ENCODE measurements around the gene IGSF9. TPM values are rescaled to one million over a fixed set of nuclear protein-coding genes. Genes with fewer than 3 reads are reported as not detected.
A peak's percentile ranks its signal among the peaks of the same experiment; 100 is the strongest.
"Not testable (repeated sequence)": the region's sequence is repeated elsewhere in the genome, so short reads cannot be mapped to it uniquely, and the experiment has no call there.

IGSF9 gene
- total RNA-seq, 1 experiment from 2014 or later = 23.4 TPM

GRCh38 chr1:159911326-159912070 is 33.9 kb downstream of the IGSF9 start:
- H3K27me3 ChIP-seq (ENCODE audit: insufficient read depth, low read depth) = no peaks in the 10 kb centered on the region
- POLR2A ChIA-PET (ENCODE audit: unreplicated experiment) = interaction anchor here (0.8 to 1.6 kb wide), 4 partner anchors 11 to 42 kb away, joined by 4 to 7 read pairs (median 4); partner anchors contain the start of genes CFAP45 and SLAMF9
- H4K20me1 ChIP-seq (ENCODE audit: insufficient read depth) = no peaks in the 10 kb centered on the region
- H3K9me3 ChIP-seq (ENCODE audit: insufficient read depth, low read depth) = no peaks in the 10 kb centered on the region
- H3K9me2 ChIP-seq (ENCODE audit: insufficient read depth) = no peaks in the 10 kb centered on the region
- peaks cover 99% of the 10 kb centered on the region for H3K4me1 ChIP-seq (replicated peaks; ENCODE audit: insufficient read depth)
- H3K4me2 ChIP-seq = peak overlapping the region; percentile 75
- no TSS peak for BruUV-seq (replicated peaks)
- TF ChIP-seq EZH2 (IDR thresholded peaks at IDR 0.05; ENCODE audit: low read depth) = no peak
- TF ChIP-seq, protein P1, sequence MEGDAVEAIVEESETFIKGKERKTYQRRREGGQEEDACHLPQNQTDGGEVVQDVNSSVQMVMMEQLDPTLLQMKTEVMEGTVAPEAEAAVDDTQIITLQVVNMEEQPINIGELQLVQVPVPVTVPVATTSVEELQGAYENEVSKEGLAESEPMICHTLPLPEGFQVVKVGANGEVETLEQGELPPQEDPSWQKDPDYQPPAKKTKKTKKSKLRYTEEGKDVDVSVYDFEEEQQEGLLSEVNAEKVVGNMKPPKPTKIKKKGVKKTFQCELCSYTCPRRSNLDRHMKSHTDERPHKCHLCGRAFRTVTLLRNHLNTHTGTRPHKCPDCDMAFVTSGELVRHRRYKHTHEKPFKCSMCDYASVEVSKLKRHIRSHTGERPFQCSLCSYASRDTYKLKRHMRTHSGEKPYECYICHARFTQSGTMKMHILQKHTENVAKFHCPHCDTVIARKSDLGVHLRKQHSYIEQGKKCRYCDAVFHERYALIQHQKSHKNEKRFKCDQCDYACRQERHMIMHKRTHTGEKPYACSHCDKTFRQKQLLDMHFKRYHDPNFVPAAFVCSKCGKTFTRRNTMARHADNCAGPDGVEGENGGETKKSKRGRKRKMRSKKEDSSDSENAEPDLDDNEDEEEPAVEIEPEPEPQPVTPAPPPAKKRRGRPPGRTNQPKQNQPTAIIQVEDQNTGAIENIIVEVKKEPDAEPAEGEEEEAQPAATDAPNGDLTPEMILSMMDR (conservative IDR thresholded peaks at IDR 0.05) = no peak
- no peak for DNase-seq
- no peak overlapping the region for H2AFZ ChIP-seq
- peaks cover 61% of the 10 kb centered on the region for H3F3A ChIP-seq (ENCODE audit: insufficient read depth, low read depth)
- CTCF ChIA-PET = no interaction called here
- no peaks in the 10 kb centered on the region for H3K79me2 ChIP-seq (ENCODE audit: low read depth)
- peak overlapping the region; percentile 78 for H3K27ac ChIP-seq
- intact Hi-C loops (cut with micrococcal nuclease; ENCODE audit: unreplicated experiment) = no loop called here
- no peaks in the 10 kb centered on the region for H3K36me3 ChIP-seq (ENCODE audit: low read depth)
- H3K4me3 ChIP-seq = no peak overlapping the region

DNA sequence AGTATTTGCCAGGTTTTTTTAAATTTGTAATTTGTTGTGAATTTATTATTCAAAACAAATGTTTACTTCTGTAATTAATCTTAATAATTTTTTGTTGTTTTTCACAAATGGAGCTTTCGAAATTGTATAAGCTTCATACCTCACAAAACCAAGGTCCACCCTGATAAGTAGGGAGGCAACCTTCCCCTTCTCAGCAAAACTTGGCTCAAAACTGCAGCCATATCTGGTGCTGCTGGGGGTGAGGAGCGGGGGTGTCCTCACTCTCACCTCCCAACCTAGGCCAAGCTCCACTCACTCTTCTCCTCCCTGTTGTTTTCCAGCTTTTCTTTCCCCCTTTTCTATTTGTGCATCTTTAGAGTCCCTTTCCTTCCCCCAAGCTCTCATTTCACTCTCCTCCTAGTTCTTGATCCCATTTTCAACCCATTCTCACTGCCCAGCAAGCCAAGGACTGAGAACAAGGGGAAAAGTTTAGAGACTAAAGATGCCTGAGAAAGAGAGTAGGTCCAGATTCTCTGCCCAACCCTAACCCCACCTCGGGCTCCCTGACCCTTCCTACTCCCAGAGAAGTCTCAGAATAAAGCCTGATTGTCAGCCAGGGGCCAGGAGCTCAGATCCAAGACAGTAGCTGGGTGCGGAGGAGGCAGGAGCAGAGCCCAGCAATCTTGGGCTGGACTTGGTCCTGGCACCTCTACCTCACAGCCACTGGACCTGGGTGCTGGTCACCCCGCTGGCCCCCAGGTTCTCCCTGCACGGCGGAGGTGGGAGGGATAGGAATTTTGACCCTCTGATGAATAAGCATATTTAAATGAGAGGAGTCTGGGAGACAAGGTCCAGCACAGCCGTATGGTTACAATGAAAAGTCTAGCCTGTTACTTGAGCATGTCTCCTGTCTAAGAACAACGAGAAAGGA is 37.1 kb downstream of the IGSF9 start:
- Histone ChIP-seq H3K4me3 (no peak overlapping the region), H3K79me2 (ENCODE audit: low read depth) (no peaks in the 10 kb centered on the region), H3K9me2 (ENCODE audit: insufficient read depth) (no peaks in the 10 kb centered on the region), H4K20me1 (ENCODE audit: insufficient read depth) (no peaks in the 10 kb centered on the region), H3K4me2 (no peak overlapping the region), H3K36me3 (ENCODE audit: low read depth) (no peaks in the 10 kb centered on the region), H3F3A (ENCODE audit: insufficient read depth, low read depth) (peaks cover 42% of the 10 kb centered on the region), H3K27me3 (ENCODE audit: insufficient read depth, low read depth) (no peaks in the 10 kb centered on the region), H3K9me3 (ENCODE audit: insufficient read depth, low read depth) (peaks cover 6% of the 10 kb centered on the region; the same call in 1 of the 2 replicates), H3K27ac (no peak overlapping the region), H3K4me1 (replicated peaks; ENCODE audit: insufficient read depth) (peaks cover 71% of the 10 kb centered on the region), H2AFZ (no peak overlapping the region)
- DNase-seq = no peak
- intact Hi-C loops (cut with micrococcal nuclease; ENCODE audit: unreplicated experiment) = loop anchor here (10.0 kb wide), 1 partner anchor 187 kb away; the partner anchor contains the start of gene IGSF8
- ChIA-PET CTCF (interaction anchor here (0.5 kb wide), 1 partner anchor 1763 kb away, joined by 5 read pairs; no protein-coding TSS in a partner anchor), POLR2A (ENCODE audit: unreplicated experiment) (no interaction called here)
- no TSS peak for BruUV-seq (replicated peaks)
- TF ChIP-seq, protein P1 (conservative IDR thresholded peaks at IDR 0.05) = no peak
- no peak for TF ChIP-seq EZH2 (IDR thresholded peaks at IDR 0.05; ENCODE audit: low read depth)

- TF ChIP-seq, protein P1 (conservative IDR thresholded peaks at IDR 0.05) = no peak
- no peak for TF ChIP-seq EZH2 (IDR thresholded peaks at IDR 0.05; ENCODE audit: low read depth)
- H2AFZ ChIP-seq = peak overlapping the region; percentile 36; the same call in 1 of the 2 replicates
- POLR2A ChIA-PET (ENCODE audit: unreplicated experiment) = no interaction called here
- no peak overlapping the region for H3K4me3 ChIP-seq
- no peaks in the 10 kb centered on the region for H3K27me3 ChIP-seq (ENCODE audit: insufficient read depth, low read depth)
- H4K20me1 ChIP-seq (ENCODE audit: insufficient read depth) = no peaks in the 10 kb centered on the region
- DNase-seq = peak in 1 of 2 experiments; percentile 64
- H3K4me2 ChIP-seq = peak overlapping the region; percentile 43
- peaks cover 40% of the 10 kb centered on the region for H3F3A ChIP-seq (ENCODE audit: insufficient read depth, low read depth)
- no peaks in the 10 kb centered on the region for H3K9me2 ChIP-seq (ENCODE audit: insufficient read depth)
- H3K36me3 ChIP-seq (ENCODE audit: low read depth) = no peaks in the 10 kb centered on the region
- H3K79me2 ChIP-seq (ENCODE audit: low read depth) = no peaks in the 10 kb centered on the region
- H3K27ac ChIP-seq = peak overlapping the region; percentile 36
- CTCF ChIA-PET = no interaction called here
- peaks cover 67% of the 10 kb centered on the region for H3K4me1 ChIP-seq (replicated peaks; ENCODE audit: insufficient read depth)
- peaks cover 6% of the 10 kb centered on the region; the same call in 1 of the 2 replicates for H3K9me3 ChIP-seq (ENCODE audit: insufficient read depth, low read depth)
- intact Hi-C loops (cut with micrococcal nuclease; ENCODE audit: unreplicated experiment) = loop anchor here (10.0 kb wide), 1 partner anchor 188 kb away; the partner anchor contains the start of gene IGSF8
- no TSS peak for BruUV-seq (replicated peaks)
Measured at GRCh38 chr1:159906960-159907359, 38.5 kb downstream of the IGSF9 start.

GRCh38 chr1:159904036-159904435 is 41.4 kb downstream of the IGSF9 start:
- POLR2A ChIA-PET (ENCODE audit: unreplicated experiment); H3K4me2 ChIP-seq; H3K9me2 ChIP-seq (ENCODE audit: insufficient read depth); BruUV-seq (replicated peaks); H4K20me1 ChIP-seq (ENCODE audit: insufficient read depth); H3K9me3 ChIP-seq (ENCODE audit: insufficient read depth, low read depth); H2AFZ ChIP-seq; H3K27me3 ChIP-seq (ENCODE audit: insufficient read depth, low read depth); H3K79me2 ChIP-seq (ENCODE audit: low read depth); H3K27ac ChIP-seq; H3K4me3 ChIP-seq; CTCF ChIA-PET; H3K36me3 ChIP-seq (ENCODE audit: low read depth); DNase-seq: not testable (repeated sequence)
- intact Hi-C loops (cut with micrococcal nuclease; ENCODE audit: unreplicated experiment) = loop anchor here (10.0 kb wide), 1 partner anchor 191 kb away; the partner anchor contains the start of gene IGSF8
- H3K4me1 ChIP-seq (replicated peaks; ENCODE audit: insufficient read depth) = peaks cover 61% of the 10 kb centered on the region
- H3F3A ChIP-seq (ENCODE audit: insufficient read depth, low read depth) = peaks cover 45% of the 10 kb centered on the region

All from PC-9 (cell line).